Measurements from ENCODE around the gene HNRNPA0. TPM values are rescaled to one million over a fixed set of nuclear protein-coding genes. Genes with fewer than 3 reads are reported as not detected.

The HNRNPA0 gene
- polyA plus RNA-seq, 1 donor from 2014 or later: 80.3 TPM

- no peaks in the 10 kb centered on the region for H3K27me3 ChIP-seq (ENCODE audit: insufficient read depth, low read depth, low read length)
- H3K9ac ChIP-seq (ENCODE audit: low read length): peak overlapping the region; percentile 83
- peak overlapping the region; percentile 88 for H3K27ac ChIP-seq (ENCODE audit: low read length)
- H3K9me2 ChIP-seq (ENCODE audit: insufficient read depth, low read length): no peaks in the 10 kb centered on the region
- no peaks in the 10 kb centered on the region for H4K20me1 ChIP-seq (ENCODE audit: insufficient read depth)
- H3K79me2 ChIP-seq (replicated peaks; ENCODE audit: insufficient read depth, low read length): peaks cover 27% of the 10 kb centered on the region
- H3K4me2 ChIP-seq (ENCODE audit: low read length): peak overlapping the region; percentile 82
- H2AFZ ChIP-seq (ENCODE audit: low read depth, low read length): peak overlapping the region; percentile 69
- H3K9me3 ChIP-seq (ENCODE audit: low read length): no peaks in the 10 kb centered on the region
- H3K36me3 ChIP-seq (ENCODE audit: insufficient read depth, low read length): no peaks in the 10 kb centered on the region
- H3F3A ChIP-seq (ENCODE audit: insufficient read depth, low read length, poor library complexity, severe bottlenecking): peaks cover 5% of the 10 kb centered on the region
- TF ChIP-seq MXI1 (conservative IDR thresholded peaks at IDR 0.05; ENCODE audit: poor library complexity, severe bottlenecking) (peak; percentile 90), RAD21 (conservative IDR thresholded peaks at IDR 0.05) (no peak), REST (IDR thresholded peaks at IDR 0.05; ENCODE audit: borderline replicate concordance) (no peak), TAF1 (IDR thresholded peaks at IDR 0.05; ENCODE audit: low read depth) (peak; percentile 18), EP300 (conservative IDR thresholded peaks at IDR 0.05; ENCODE audit: poor library complexity, severe bottlenecking) (no peak)
- H3K4me3 ChIP-seq (ENCODE audit: low read length): peak overlapping the region; percentile 79
These were observed 19.1 kb downstream of the HNRNPA0 start for GRCh38 chr5:137734962-137735554.

GRCh38 chr5:137734331-137734730 lies 19.8 kb downstream of the HNRNPA0 start:
- Histone ChIP-seq H3K27ac (ENCODE audit: low read length) (peak overlapping the region; percentile 88), H3K79me2 (replicated peaks; ENCODE audit: insufficient read depth, low read length) (peaks cover 27% of the 10 kb centered on the region), H3K27me3 (ENCODE audit: insufficient read depth, low read depth, low read length) (no peaks in the 10 kb centered on the region), H3K9me3 (ENCODE audit: low read length) (no peaks in the 10 kb centered on the region), H3K36me3 (ENCODE audit: insufficient read depth, low read length) (no peaks in the 10 kb centered on the region), H3K4me2 (ENCODE audit: low read length) (peak overlapping the region; percentile 82), H3F3A (ENCODE audit: insufficient read depth, low read length, poor library complexity, severe bottlenecking) (peaks cover 5% of the 10 kb centered on the region), H3K9ac (ENCODE audit: low read length) (peak overlapping the region; percentile 83), H3K9me2 (ENCODE audit: insufficient read depth, low read length) (no peaks in the 10 kb centered on the region), H2AFZ (ENCODE audit: low read depth, low read length) (no peak overlapping the region), H4K20me1 (ENCODE audit: insufficient read depth) (no peaks in the 10 kb centered on the region), H3K4me3 (ENCODE audit: low read length) (peak overlapping the region; percentile 79)
- TF ChIP-seq MXI1 (conservative IDR thresholded peaks at IDR 0.05; ENCODE audit: poor library complexity, severe bottlenecking) (no peak), POLR2AphosphoS5 (IDR thresholded peaks at IDR 0.05) (peak; percentile 43), EZH2 (IDR thresholded peaks at IDR 0.05; ENCODE audit: borderline replicate concordance, insufficient read depth, low read length, poor library complexity, severe bottlenecking) (no peak), RAD21 (conservative IDR thresholded peaks at IDR 0.05) (no peak), EP300 (conservative IDR thresholded peaks at IDR 0.05; ENCODE audit: poor library complexity, severe bottlenecking) (no peak), SMC3 (conservative IDR thresholded peaks at IDR 0.05; ENCODE audit: poor library complexity) (no peak), TAF1 (IDR thresholded peaks at IDR 0.05; ENCODE audit: low read depth) (no peak)

GRCh38 chr5:137733922-137734321 lies 20.2 kb downstream of the HNRNPA0 start:
- peaks cover 27% of the 10 kb centered on the region for H3K79me2 ChIP-seq (replicated peaks; ENCODE audit: insufficient read depth, low read length)
- H3K9me3 ChIP-seq (ENCODE audit: low read length): no peaks in the 10 kb centered on the region
- no peaks in the 10 kb centered on the region for H3K27me3 ChIP-seq (ENCODE audit: insufficient read depth, low read depth, low read length)
- no peak overlapping the region for H2AFZ ChIP-seq (ENCODE audit: low read depth, low read length)
- no peaks in the 10 kb centered on the region for H3K9me2 ChIP-seq (ENCODE audit: insufficient read depth, low read length)
- H3F3A ChIP-seq (ENCODE audit: insufficient read depth, low read length, poor library complexity, severe bottlenecking): peaks cover 5% of the 10 kb centered on the region
- peak overlapping the region; percentile 83 for H3K9ac ChIP-seq (ENCODE audit: low read length)
- TF ChIP-seq REST (IDR thresholded peaks at IDR 0.05; ENCODE audit: borderline replicate concordance) (no peak), CTCF (IDR thresholded peaks at IDR 0.05; ENCODE audit: poor library complexity, severe bottlenecking) (no peak), POLR2AphosphoS5 (IDR thresholded peaks at IDR 0.05) (no peak), RAD21 (conservative IDR thresholded peaks at IDR 0.05) (no peak), SMC3 (conservative IDR thresholded peaks at IDR 0.05; ENCODE audit: poor library complexity) (no peak), MXI1 (conservative IDR thresholded peaks at IDR 0.05; ENCODE audit: poor library complexity, severe bottlenecking) (no peak), TAF1 (IDR thresholded peaks at IDR 0.05; ENCODE audit: low read depth) (no peak), EP300 (conservative IDR thresholded peaks at IDR 0.05; ENCODE audit: poor library complexity, severe bottlenecking) (no peak), EZH2 (IDR thresholded peaks at IDR 0.05; ENCODE audit: borderline replicate concordance, insufficient read depth, low read length, poor library complexity, severe bottlenecking) (no peak)
- no peak overlapping the region for H3K27ac ChIP-seq (ENCODE audit: low read length)
- peak overlapping the region; percentile 79 for H3K4me3 ChIP-seq (ENCODE audit: low read length)
- H3K4me2 ChIP-seq (ENCODE audit: low read length): peak overlapping the region; percentile 82
- H4K20me1 ChIP-seq (ENCODE audit: insufficient read depth): no peaks in the 10 kb centered on the region
- no peaks in the 10 kb centered on the region for H3K36me3 ChIP-seq (ENCODE audit: insufficient read depth, low read length)
